Measurements from ENCODE around the gene SCUBE1. TPM values are rescaled to one million over a fixed set of nuclear protein-coding genes. Genes with fewer than 3 reads are reported as not detected.

SCUBE1 gene
- total and polyA plus RNA-seq, 2 of the 8 experiments (the other 6 are each of a cell fraction or from before 2014, with no cell fraction given) = 2.3 to 4.9 TPM

DNA sequence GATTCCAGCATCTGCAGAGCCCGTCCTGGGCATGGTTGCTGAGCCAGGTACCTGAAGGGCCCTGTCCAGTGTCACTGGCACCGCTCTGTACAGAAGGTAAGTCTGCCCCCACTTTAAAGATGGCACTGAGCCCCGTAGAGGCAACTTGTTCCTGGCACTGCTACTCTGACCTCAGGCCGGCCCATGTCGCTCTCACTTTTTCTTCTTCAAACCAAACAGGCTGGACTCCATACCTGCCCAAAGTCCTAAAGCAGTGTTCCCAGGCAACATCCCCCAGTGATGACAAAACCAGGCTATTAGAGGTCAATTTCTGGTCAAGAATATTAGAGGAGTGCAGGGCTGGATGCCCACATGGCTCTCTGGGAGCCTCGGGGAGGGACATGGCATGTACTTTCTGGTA is 109.6 kb downstream of the SCUBE1 start (continued):
- TF ChIP-seq, protein P1, sequence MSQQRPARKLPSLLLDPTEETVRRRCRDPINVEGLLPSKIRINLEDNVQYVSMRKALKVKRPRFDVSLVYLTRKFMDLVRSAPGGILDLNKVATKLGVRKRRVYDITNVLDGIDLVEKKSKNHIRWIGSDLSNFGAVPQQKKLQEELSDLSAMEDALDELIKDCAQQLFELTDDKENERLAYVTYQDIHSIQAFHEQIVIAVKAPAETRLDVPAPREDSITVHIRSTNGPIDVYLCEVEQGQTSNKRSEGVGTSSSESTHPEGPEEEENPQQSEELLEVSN (IDR thresholded peaks at IDR 0.05) = no peak
- no peak for TF ChIP-seq JUND (IDR thresholded peaks at IDR 0.05; ENCODE audit: low read length)
